Hematopoietic multipotent progenitor cell treated with erythropoietin and hydrocortisone succinate and interleukin-3 and kit ligand, for 17 days (in vitro differentiated cells): ENCODE data around the gene HDAC6.
"Not testable (repeated sequence)": the region's sequence is repeated elsewhere in the genome, so short reads cannot be mapped to it uniquely, and the experiment has no call there.

Source experiments
- DNase-seq: peaks from one replicate; pipeline ENCODE4 v3.0.0-alpha.2; 2015; ENCODE audit warnings: low spot score

The HDAC6 gene

DNA sequence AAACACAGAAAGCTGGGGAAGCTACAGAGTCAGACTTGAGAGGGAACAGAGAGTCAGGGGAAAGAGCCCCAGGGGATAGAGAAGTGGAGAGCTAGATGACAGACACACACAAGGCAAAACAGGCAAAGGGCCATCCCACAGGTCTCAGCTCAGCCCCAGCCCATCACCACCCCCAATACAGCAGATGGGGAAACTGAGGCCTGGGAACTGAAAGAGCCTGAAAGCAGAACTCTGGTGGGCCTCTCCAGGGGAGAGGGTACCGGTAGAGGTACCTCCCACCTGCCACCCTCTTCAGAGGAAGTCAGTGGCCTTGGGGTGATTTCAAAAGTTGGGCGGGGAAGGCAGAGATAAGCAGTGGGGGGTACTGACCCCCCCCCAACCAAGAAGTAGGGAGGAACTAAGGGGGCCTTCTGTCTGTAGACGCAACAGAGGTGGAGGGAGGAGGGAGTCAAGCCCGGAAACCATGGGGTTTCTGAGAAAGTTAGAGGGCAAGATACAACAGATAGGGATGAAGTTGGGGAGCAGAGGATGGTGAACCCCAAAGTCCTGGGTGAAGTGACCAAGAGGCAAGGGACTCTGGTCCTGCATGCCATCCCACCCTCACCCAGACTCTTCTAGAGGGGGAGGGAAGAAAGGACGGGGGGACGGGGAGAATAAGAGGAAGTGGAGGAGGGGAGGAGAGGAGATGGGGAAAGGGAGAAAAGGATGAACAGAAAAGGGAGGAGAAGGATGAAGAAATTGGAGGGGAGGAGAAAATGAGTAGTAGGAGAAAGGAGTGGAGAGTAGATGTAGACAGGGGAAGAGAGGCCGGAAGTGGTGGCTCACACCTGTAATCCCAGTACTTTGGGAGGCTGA lies 12.3 kb upstream of the HDAC6 start:
- DNase-seq = peak; percentile 45

DNA sequence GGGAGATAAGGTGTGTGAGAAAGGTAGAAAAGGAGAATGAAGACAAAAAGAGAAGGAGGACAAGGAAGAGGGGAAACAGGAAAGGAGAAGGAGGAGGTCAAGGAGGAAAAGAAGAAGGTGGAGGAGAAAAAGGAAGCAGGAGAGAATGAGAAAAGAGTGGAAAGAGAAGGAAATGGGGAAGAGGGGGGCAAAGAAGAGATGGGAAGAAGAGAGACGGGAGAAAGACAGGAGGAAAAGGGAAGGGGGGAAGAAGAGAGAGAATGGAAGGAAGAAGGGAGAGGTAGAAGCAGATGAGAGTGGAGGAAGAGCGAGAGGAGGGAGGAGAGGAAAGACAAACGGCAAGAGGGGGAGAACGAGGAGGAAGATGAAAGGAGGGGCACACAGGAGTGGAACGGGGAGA lies 11.4 kb upstream of the HDAC6 start:
- no peak for DNase-seq

DNA sequence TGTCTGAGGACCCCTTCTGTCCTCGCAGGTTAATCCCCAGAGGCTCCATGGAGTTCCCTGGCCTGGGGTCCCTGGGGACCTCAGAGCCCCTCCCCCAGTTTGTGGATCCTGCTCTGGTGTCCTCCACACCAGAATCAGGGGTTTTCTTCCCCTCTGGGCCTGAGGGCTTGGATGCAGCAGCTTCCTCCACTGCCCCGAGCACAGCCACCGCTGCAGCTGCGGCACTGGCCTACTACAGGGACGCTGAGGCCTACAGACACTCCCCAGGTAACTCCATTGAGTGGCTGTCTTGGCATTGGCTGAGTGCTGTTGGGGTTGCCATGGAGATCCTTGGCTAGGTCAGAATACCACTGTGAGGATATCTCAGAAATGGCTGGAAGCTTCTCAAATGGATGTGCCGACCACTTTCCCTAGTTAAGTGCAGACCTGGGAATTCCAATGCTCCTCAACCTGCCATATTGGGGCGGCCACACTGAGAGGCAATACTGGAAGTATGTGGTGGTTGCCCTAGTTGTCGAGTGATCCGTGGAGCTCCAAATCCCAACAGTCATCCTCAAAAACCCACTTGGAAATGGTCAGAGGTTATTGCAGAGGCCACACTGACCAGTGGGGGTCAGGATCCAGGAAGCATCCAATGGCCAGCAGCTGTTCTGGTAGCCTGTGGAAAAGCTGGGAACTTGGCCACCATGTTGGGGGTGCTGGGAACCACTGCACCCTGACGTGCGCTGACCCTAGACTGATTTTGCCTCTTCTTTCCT lies 10.6 kb upstream of the HDAC6 start:
- no peak for DNase-seq

DNA sequence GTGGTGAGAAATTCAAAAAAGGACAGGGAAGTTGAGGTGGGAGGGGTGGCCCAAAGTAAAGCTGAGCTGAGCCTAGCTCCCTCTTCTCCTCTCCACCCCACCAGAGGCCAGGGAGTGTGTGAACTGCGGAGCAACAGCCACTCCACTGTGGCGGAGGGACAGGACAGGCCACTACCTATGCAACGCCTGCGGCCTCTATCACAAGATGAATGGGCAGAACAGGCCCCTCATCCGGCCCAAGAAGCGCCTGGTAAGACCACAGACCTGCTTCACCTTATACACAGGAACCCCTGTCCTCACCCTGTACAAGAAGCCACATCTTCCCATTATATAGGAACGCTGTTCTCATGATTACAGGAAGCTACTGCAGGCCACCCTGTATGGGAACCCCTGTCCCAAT lies 9.6 kb upstream of the HDAC6 start:
- DNase-seq = no peak

DNA sequence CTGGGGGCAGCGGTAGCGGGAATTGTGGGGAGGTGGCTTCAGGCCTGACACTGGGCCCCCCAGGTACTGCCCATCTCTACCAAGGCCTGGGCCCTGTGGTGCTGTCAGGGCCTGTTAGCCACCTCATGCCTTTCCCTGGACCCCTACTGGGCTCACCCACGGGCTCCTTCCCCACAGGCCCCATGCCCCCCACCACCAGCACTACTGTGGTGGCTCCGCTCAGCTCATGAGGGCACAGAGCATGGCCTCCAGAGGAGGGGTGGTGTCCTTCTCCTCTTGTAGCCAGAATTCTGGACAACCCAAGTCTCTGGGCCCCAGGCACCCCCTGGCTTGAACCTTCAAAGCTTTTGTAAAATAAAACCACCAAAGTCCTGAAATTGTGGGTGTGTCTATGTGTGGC lies 7.9 kb upstream of the HDAC6 start:
- no peak for DNase-seq

DNA sequence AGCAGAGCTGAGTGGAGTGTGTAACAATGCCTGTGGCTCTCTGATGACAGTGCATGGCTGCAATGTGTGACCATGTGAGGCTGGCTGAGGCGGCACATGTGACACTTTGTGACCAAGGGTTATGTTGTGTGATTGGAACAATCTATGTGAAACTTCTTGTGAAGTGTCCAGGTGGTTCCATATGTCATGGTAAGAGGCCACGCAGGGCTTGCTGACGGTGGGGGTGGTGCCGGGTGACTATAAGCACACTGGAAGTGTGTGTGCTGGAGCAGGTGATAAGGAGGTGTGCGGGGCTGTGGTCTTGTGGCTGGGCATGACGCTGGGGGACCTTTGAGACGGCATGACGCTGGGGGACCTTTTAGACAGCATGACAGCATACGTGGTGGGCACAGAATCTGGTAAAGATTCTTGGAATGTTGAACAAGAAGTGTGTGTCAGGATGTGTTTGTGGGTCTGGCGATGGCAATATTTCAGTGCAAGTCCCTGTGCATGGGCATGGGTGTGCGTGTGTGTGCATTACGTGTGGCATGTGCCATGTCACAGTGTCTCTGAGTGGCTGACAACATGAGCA lies 7.4 kb upstream of the HDAC6 start:
- peak; percentile 38 for DNase-seq

DNA sequence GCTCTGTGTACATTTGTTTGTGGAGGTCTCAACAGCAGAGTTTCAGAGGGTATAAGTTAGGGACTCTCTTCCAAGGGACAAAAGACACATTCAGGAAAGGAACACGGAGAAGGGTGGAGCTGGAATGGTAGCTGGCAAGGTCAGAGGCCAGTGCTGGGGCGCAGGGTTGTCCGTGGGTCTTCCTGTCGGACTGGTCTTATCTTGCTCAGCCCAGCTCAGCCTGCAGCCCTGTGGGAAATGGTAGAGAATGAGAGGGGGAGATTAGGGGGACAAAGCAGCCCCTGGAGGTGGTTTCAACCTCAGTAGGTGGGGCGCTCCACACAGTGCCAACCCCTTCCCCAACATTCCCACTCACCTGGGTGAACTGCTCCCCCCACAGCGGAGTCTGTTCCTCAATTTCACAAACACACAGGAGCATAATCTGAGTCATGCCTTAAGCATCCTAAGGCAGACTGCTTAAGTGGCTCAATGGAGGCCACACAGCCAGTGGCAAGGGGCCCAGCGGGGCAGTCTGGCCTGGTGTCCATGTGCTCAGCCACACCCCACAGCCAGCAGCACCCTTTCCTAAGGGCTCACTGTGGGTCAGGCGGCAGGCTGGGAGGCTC lies 6.9 kb upstream of the HDAC6 start:
- DNase-seq = no peak

DNA sequence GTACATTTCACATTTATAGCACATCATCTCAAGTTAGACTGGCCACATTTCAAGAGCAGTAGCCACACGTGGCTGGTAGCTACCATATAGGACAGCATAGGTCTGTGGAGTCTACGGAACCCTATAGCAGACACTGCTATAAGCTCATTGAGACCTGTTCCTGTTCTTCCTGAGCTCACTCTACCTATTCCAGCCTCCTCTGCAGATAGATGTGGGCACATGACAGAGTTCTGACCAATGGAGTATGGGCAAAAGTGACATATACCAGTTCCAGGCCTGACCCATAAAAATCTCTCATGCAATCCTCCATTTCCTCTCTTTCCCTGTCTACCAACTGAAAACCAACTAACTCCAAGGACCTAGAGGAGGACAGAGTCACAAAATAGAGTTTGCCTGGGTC lies 3.5 kb upstream of the HDAC6 start:
- no peak for DNase-seq

DNA sequence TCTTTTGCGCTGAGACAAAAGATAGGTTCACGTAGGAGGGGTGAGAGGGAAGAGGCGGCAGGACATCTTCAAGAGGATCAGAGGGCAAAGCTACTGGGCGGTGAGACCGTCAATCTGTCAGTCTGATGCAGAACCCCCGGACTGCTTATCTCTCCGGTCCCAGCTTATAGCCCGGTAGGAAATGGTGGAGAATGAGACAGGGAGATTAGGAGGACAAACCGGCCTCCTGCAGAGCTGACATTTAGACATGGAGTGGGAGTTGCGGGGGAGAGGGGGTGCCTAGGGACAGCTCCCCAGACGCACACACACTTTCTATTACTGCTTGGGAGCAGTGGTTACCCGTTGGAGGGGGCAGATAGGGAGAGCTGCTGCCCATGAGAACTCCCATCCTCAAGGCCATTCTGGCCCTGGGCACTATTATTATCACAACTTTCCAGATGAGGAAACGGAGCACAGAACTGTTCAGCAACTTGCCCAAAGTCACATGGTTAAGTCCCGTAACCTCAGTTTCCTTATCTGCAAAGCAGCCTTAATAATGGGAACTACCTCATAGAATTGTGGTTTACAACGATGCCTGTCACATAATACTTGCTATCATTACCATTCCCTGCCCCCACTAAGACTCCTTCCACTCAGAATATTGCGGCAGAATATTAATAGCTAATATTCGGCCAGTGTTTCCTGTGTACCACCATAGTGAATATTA lies 1.1 kb upstream of the HDAC6 start:
- peak; percentile 66 for DNase-seq

DNA sequence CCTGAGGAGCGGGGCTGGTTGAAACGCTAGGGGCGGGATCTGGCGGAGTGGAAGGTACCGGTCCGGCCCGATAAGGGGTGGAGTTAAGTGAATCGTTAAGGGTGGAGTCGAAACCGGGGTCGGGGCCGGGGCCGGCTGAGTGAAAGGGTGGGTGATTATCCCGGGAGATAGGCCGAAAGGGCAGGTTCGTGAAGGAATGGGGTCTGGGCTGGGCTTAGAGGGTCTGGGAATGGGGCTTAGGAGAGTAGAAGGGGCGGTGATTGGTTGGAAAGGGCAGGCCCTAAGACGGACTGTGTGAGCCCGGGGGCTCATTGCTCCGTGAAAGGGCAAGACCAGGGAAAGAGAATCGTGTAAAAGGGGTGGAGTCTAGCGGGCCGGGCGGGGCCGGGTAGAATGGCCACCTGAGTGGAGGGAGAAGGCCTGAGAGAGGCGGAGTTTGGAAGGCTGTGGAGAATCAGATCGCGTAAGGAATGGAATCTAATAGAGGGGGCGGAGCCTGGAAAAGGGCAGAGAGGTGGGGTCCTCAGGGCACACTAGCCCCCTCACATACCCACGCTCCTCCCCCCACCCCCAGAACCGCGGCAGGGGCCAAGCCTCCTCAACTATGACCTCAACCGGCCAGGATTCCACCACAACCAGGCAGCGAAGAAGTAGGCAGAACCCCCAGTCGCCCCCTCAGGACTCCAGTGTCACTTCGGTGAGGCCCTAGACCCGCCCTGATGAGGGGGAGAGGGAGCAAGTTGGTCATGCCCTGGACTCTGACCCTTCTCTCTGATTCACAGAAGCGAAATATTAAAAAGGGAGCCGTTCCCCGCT lies 430 bp downstream of the HDAC6 start:
- peak; percentile 87 for DNase-seq

DNA sequence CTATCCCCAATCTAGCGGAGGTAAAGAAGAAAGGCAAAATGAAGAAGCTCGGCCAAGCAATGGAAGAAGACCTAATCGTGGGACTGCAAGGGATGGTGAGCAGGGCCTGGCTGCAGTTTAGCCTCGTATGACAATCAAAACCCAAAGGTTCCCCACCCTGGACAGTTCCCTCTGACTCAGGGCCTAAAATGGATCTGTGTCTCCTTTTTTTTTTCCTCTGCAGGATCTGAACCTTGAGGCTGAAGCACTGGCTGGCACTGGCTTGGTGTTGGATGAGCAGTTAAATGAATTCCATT lies 986 bp downstream of the HDAC6 start:
- DNase-seq = no peak

DNA sequence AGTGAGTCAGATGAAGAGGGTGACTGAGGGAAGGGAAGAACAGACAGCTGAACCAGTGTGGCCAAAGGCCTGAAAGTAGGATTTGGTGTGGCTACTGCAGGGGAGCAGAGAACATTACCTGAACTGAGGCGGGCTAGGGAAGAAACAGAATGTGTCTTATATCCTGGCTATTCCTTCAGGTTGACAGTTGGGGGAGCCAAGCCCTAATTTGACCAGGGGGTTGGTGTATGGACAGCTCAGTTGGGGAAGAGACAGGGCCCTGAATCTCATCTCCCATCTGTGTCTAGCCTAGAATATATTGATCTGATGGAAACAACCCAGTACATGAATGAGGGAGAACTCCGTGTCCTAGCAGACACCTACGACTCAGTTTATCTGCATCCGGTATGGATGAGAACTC lies 4.2 kb downstream of the HDAC6 start:
- no peak for DNase-seq

DNA sequence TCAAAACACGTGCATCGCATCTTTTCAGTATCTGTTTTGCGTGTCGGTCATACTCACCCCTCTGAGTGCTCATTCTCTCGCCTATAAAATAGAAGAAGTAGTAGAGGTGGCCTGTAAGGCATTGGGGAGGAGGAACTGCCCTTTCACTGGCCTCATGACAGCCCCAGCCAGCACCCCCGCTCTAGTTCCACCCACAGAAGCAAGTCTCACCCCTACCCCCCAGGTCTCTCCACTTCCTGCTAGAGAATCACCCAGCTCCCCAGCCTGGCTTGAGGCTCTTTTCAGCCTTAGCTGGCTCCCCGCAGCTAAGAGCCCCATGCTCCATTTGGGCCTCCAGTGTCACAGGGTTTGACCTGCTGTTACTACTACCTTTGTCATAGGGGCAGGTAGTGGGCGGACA lies 11.8 kb downstream of the HDAC6 start:
- no peak for DNase-seq

DNA sequence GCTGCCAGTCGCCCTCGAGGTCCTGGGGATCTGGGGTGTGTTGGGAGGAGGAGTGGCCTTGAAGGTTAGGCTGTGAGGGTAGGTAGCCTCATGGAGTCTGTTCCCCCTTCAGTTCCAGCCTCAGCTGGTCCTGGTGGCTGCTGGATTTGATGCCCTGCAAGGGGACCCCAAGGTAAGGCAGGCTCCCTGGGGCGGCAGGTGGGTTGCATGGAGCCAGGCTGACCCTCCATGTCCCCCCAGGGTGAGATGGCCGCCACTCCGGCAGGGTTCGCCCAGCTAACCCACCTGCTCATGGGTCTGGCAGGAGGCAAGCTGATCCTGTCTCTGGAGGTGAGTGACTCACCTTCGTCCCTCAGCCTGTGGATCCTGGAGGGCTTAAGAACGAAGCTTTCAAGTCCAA lies 12.9 kb downstream of the HDAC6 start:
- no peak for DNase-seq

DNA sequence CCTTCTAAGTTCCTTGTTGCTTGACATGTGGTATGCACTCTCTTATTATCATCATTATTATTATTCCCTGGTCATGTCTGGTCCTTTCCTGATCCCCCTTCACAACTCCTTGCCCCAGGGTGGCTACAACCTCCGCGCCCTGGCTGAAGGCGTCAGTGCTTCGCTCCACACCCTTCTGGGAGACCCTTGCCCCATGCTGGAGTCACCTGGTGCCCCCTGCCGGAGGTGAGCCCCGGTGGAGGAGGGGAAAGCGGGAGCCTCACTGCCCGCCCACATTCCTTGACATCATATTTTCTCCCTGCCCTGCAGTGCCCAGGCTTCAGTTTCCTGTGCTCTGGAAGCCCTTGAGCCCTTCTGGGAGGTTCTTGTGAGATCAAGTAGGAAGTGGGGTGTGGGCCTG lies 13.4 kb downstream of the HDAC6 start:
- DNase-seq = no peak

DNA sequence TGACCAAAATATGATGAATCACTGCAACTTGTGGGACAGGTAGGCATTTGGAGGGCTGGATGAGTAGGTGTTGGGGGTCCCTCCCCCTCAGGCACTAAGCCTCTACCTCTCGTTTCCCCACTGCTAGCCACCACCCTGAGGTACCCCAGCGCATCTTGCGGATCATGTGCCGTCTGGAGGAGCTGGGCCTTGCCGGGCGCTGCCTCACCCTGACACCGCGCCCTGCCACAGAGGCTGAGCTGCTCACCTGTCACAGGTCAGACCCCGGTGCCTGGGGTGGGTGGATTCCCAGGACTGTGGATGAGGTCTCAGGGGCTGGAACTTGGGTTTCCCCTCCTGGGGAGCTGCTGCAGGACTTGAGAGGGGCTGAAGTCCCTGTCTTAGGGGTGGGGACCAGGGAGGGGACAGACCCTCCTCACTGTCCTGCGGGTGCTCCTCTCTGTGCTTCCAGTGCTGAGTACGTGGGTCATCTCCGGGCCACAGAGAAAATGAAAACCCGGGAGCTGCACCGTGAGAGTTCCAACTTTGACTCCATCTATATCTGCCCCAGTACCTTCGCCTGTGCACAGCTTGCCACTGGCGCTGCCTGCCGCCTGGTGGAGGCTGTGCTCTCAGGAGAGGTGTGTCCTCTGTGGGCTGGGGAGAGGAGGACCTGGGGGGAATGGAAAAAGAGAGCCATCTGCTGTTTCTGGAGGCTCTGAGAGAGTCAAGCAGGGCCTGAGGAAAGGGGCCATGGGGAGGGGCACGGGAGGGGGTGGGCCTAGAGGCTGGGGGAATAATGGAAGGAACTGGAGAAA lies 14.3 kb downstream of the HDAC6 start:
- DNase-seq = no peak

DNA sequence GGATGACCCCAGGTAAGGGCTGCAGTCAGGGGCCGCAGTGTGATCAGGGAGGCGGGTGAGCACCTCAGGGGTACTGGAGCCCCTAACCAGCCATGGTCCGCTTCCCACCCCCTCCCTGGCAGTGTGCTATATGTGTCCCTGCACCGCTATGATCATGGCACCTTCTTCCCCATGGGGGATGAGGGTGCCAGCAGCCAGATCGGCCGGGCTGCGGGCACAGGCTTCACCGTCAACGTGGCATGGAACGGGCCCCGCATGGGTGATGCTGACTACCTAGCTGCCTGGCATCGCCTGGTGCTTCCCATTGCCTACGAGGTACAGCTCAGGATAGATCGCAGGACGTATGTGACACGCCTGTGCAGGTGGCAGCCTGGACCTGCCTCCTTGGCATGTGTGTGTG lies 16.2 kb downstream of the HDAC6 start:
- DNase-seq = no peak

DNA sequence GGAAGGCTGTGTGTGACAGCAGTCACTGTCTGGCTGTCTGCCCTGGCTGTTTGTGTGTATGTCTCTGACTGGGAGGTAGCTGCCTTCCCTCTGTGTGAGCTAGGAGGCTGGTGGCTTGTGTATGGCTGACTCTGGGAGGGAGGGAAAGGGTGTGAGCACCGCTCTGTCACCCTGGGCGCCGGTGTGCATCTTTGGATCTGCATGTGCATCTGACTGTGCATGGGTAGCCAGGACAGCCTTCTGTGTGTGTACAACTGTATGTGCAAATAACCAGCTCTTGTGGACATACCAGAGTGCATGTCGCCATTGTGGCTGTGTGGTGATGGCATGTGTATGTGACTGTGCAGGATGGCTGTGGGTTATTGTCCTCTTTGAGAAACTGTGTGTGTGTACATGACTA lies 17.0 kb downstream of the HDAC6 start:
- DNase-seq = no peak

DNA sequence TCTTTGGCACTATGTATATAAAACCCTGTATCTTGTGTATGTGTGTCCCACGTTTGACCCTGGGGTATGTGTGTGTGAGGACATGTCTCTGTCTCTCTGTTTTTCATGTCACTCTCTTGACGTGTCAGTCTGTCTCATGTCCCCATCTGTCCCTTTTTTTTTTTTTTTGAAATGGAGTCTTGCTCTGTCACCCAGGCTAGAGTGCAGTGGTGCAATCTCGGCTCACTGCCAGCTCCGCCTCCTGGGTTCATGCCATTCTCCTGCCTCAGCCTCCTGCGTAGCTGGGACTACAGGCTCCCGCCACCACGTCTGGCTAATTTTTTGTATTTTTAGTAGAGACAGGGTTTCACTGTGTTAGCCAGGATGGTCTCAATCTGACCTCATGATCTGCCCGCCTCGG lies 17.5 kb downstream of the HDAC6 start:
- not testable (repeated sequence) for DNase-seq

DNA sequence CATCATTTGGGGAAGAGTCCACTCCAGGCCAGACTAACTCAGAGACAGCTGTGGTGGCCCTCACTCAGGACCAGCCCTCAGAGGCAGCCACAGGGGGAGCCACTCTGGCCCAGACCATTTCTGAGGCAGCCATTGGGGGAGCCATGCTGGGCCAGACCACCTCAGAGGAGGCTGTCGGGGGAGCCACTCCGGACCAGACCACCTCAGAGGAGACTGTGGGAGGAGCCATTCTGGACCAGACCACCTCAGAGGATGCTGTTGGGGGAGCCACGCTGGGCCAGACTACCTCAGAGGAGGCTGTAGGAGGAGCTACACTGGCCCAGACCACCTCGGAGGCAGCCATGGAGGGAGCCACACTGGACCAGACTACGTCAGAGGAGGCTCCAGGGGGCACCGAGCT lies 21.2 kb downstream of the HDAC6 start:
- DNase-seq = no peak

DNA sequence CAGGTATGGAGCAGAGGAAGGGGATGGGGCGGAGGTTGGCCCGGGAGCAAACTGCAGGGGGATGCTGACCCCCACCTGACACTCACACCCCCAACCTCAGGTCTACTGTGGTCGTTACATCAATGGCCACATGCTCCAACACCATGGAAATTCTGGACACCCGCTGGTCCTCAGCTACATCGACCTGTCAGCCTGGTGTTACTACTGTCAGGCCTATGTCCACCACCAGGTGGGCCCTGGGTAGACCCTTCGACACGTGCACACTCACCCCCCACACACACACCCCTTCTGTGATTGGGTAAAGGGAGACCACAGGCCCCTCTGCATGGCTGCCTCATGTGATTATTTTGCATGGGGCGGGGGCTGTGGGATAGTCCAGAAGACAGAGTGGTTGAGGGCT lies 22.2 kb downstream of the HDAC6 start:
- no peak for DNase-seq
